PFSK-1 (cell line): Measurements from ENCODE around the gene ZNF281.

Experiments used
- FOXP2 ChIP-seq: optimal IDR thresholded peaks from 2 replicates; pipeline ENCODE3; 2011; ENCODE audit warnings: borderline replicate concordance, control low read depth, inconsistent platforms; ENCODE audit not compliant: insufficient read depth; ENCODE audit errors: extremely low read length, extremely low read depth
- POLR2AphosphoS5 ChIP-seq: IDR thresholded peaks from 2 replicates; pipeline ENCODE4 v1.6.1; 2012; ENCODE audit warnings: low read depth, mild to moderate bottlenecking, control low read depth, low read length, moderate library complexity
- REST ChIP-seq, 2 experiments: IDR thresholded peaks; 2 replicates each; pipeline versions ENCODE4 v1.6.1 to v1.8.0; 2011 to 2012; ENCODE audit warnings: low read depth in 2 of 2, low read length in 2 of 2, control low read depth in 1 of 2, inconsistent platforms in 1 of 2, mild to moderate bottlenecking in 1 of 2, moderate library complexity in 1 of 2; ENCODE audit not compliant: insufficient read depth in 1 of 2
- SIN3A ChIP-seq: IDR thresholded peaks from 2 replicates; pipeline ENCODE4 v1.6.1; 2012; ENCODE audit warnings: mild to moderate bottlenecking, low read length, moderate library complexity, borderline replicate concordance; ENCODE audit not compliant: insufficient read depth
- TAF1 ChIP-seq: IDR thresholded peaks from 2 replicates; pipeline ENCODE4 v1.6.1; 2012; ENCODE audit warnings: low read length, control low read depth, borderline replicate concordance; ENCODE audit not compliant: insufficient read depth

The ZNF281 gene

GRCh38 chr1:200437088-200437487 is 27.3 kb upstream of the ZNF281 start:
- TF ChIP-seq TAF1 (no peak), REST (IDR thresholded peaks at IDR 0.05; ENCODE audit: insufficient read depth in 1 of 2, low read depth in 2 of 2, low read length in 2 of 2) (no peak), SIN3A (no peak), FOXP2 (no peak)

- no peak for TF ChIP-seq POLR2AphosphoS5
- no peak for TF ChIP-seq SIN3A
- no peak for TF ChIP-seq REST (IDR thresholded peaks at IDR 0.05; ENCODE audit: insufficient read depth in 1 of 2, low read depth in 2 of 2, low read length in 2 of 2)
- no peak for TF ChIP-seq TAF1
- TF ChIP-seq FOXP2: no peak
Measured at GRCh38 chr1:200436436-200436835, 26.6 kb upstream of the ZNF281 start.

- TF ChIP-seq FOXP2: no peak
- TF ChIP-seq SIN3A: no peak
Measured at GRCh38 chr1:200435200-200435780, 25.5 kb upstream of the ZNF281 start.

GRCh38 chr1:200433586-200433985 is 23.8 kb upstream of the ZNF281 start:
- TF ChIP-seq SIN3A (no peak), POLR2AphosphoS5 (no peak), TAF1 (no peak), REST (IDR thresholded peaks at IDR 0.05; ENCODE audit: insufficient read depth in 1 of 2, low read depth in 2 of 2, low read length in 2 of 2) (no peak)

GRCh38 chr1:200432586-200432985 is 22.8 kb upstream of the ZNF281 start:
- no peak for TF ChIP-seq FOXP2
- no peak for TF ChIP-seq SIN3A
- no peak for TF ChIP-seq TAF1
- TF ChIP-seq POLR2AphosphoS5: no peak
- TF ChIP-seq REST (IDR thresholded peaks at IDR 0.05; ENCODE audit: insufficient read depth in 1 of 2, low read depth in 2 of 2, low read length in 2 of 2): no peak
